Sigmoid colon (tissue), 4 donors: ENCODE measurements around the gene COL17A1.

Source experiments
- POLR2A ChIP-seq, 2 donors: fragments of 450-650 bp; IDR thresholded peaks; one replicate each; pipeline ENCODE4 v1.6.1; 2016; ENCODE audit warnings: antibody characterized with exemption in 2 of 2, mild to moderate bottlenecking in 2 of 2, moderate library complexity in 2 of 2
- POLR2AphosphoS5 ChIP-seq, 4 donors: sonication (generic); formaldehyde crosslinking; IDR thresholded peaks; one replicate each; pipeline ENCODE4 v1.6.1; 2017; ENCODE audit warnings: antibody characterized with exemption in 4 of 4
- TF ChIP-seq, protein P1 (sequence below), 4 experiments: fragments of 450-650 bp in 3 of 4; fragments of 200-600 bp in 1 of 4; IDR thresholded peaks; one replicate each; pipeline ENCODE4 v1.5.1; 2016 to 2019; ENCODE audit warnings: antibody characterized with exemption in 4 of 4, mild to moderate bottlenecking in 3 of 4, moderate library complexity in 2 of 4

- TF ChIP-seq POLR2A (IDR thresholded peaks at IDR 0.05), result no peak
- TF ChIP-seq, protein P1, sequence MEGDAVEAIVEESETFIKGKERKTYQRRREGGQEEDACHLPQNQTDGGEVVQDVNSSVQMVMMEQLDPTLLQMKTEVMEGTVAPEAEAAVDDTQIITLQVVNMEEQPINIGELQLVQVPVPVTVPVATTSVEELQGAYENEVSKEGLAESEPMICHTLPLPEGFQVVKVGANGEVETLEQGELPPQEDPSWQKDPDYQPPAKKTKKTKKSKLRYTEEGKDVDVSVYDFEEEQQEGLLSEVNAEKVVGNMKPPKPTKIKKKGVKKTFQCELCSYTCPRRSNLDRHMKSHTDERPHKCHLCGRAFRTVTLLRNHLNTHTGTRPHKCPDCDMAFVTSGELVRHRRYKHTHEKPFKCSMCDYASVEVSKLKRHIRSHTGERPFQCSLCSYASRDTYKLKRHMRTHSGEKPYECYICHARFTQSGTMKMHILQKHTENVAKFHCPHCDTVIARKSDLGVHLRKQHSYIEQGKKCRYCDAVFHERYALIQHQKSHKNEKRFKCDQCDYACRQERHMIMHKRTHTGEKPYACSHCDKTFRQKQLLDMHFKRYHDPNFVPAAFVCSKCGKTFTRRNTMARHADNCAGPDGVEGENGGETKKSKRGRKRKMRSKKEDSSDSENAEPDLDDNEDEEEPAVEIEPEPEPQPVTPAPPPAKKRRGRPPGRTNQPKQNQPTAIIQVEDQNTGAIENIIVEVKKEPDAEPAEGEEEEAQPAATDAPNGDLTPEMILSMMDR (IDR thresholded peaks at IDR 0.05), result no peak
- TF ChIP-seq POLR2AphosphoS5 (IDR thresholded peaks at IDR 0.05), result no peak
Observed at GRCh38 chr10:104077663-104078151, 8.0 kb downstream of the COL17A1 start.
